NCI-H524 (cell line): ENCODE results near the gene MIPEP.

ENCODE experiments used
- DNase-seq, 2 experiments: peaks; one replicate each; lab custom pipeline; 2025; lab: John Stamatoyannopoulos, UW

MIPEP gene

GRCh38 chr13:23810685-23811240 lies 78.4 kb downstream of the MIPEP start:
- DNase-seq: no peak

- DNase-seq: no peak
These were observed 80.4 kb downstream of the MIPEP start for GRCh38 chr13:23808803-23809202.

GRCh38 chr13:23806874-23807526 lies 82.2 kb downstream of the MIPEP start:
- no peak for DNase-seq

- no peak for DNase-seq
These were observed 83.4 kb downstream of the MIPEP start for GRCh38 chr13:23805821-23806220.

- no peak for DNase-seq
These were observed 84.1 kb downstream of the MIPEP start for GRCh38 chr13:23805122-23805521.

GRCh38 chr13:23804166-23804565 lies 85.0 kb downstream of the MIPEP start:
- DNase-seq: no peak

- DNase-seq: no peak
These were observed 88.1 kb downstream of the MIPEP start for GRCh38 chr13:23801141-23801540.

- no peak for DNase-seq
These were observed 89.3 kb downstream of the MIPEP start for GRCh38 chr13:23799945-23800344.

GRCh38 chr13:23797276-23797903 lies 91.8 kb downstream of the MIPEP start:
- no peak for DNase-seq

- DNase-seq: peak; percentile 50 to 92
These were observed 92.6 kb downstream of the MIPEP start for GRCh38 chr13:23796551-23796950.

GRCh38 chr13:23794267-23795161 lies 94.7 kb downstream of the MIPEP start:
- no peak for DNase-seq

- no peak for DNase-seq
These were observed 95.5 kb downstream of the MIPEP start for GRCh38 chr13:23793711-23794110.

- DNase-seq: peak; percentile 13 to 55
These were observed 96.5 kb downstream of the MIPEP start for GRCh38 chr13:23792680-23793079.

- peak; percentile 66 to 88 for DNase-seq
These were observed 98.5 kb downstream of the MIPEP start for GRCh38 chr13:23790577-23791170.

- DNase-seq: no peak
These were observed 99.4 kb downstream of the MIPEP start for GRCh38 chr13:23789576-23790346.

GRCh38 chr13:23788459-23788858 lies 100.7 kb downstream of the MIPEP start:
- no peak for DNase-seq

- DNase-seq: no peak
These were observed 101.7 kb downstream of the MIPEP start for GRCh38 chr13:23787464-23787863.

GRCh38 chr13:23786607-23787006 lies 102.6 kb downstream of the MIPEP start:
- DNase-seq: no peak

- DNase-seq: no peak
These were observed 110.3 kb downstream of the MIPEP start for GRCh38 chr13:23778879-23779278.

GRCh38 chr13:23778002-23778652 lies 111.1 kb downstream of the MIPEP start:
- no peak for DNase-seq

- DNase-seq: no peak
These were observed 111.7 kb downstream of the MIPEP start for GRCh38 chr13:23777575-23777870.
